GM12878 (cell line): ENCODE measurements around the gene PLEKHG2. TPM values are rescaled to one million over a fixed set of nuclear protein-coding genes. Genes with fewer than 3 reads are reported as not detected.

Source experiments
- ATAC-seq: fragments of 200-7000 bp; cut with Tn5 transposase; 3 replicates; pipeline ENCODE4 v1.9.1; 2020; ENCODE audit warnings: mild to moderate bottlenecking, moderate library complexity
- BruUV-seq: library from RNA; stranded (reverse); fragments of 400-500 nt; replicated peaks from 2 replicates; lab custom pipeline; 2021; lab: Mats Ljungman, UMichigan
- CTCF ChIA-PET: fragments of 300-600 bp; sonication (Branson Sonifier 250); formaldehyde crosslinking; extraction: SDS; loops from one replicate; lab custom pipeline; 2021; ENCODE audit warnings: inconsistent platforms; lab: Yijun Ruan, JAX
- POLR2A ChIA-PET: fragments of 350-600 bp; formaldehyde crosslinking; extraction: SDS; loops from one replicate; lab custom pipeline; 2021; ENCODE audit warnings: inconsistent platforms; lab: Charles Lee
- RAD21 ChIA-PET: fragments of 300-600 bp; sonication (Branson Sonifier 250); formaldehyde crosslinking; loops from one replicate; lab custom pipeline; 2023; ENCODE audit warnings: antibody characterized with exemption; ENCODE audit not compliant: unreplicated experiment; lab: Charles Lee
- SMC1A ChIA-PET: fragments of 300-600 bp; sonication (Branson Sonifier 250); formaldehyde crosslinking; loops from one replicate; lab custom pipeline; 2023; ENCODE audit not compliant: unreplicated experiment, uncharacterized antibody; lab: Charles Lee
- DNase-seq: peaks from one replicate; pipeline ENCODE4 v3.0.0-alpha.2; 2011; ENCODE audit warnings: low read depth, low spot score
- FAIRE-seq: peaks from 3 replicates; lab custom pipeline; 2011; peaks lifted over from hg19 to GRCh38; lab: Jason Lieb, UNC
- H2AFZ ChIP-seq: 2 replicates; pipeline ENCODE4 v1.6.0; 2011; ENCODE audit warnings: low read depth, low read length, control low read depth; ENCODE audit not compliant: control insufficient read depth
- H3K27ac ChIP-seq: 2 replicates; pipeline ENCODE4 v1.5.1; 2011; ENCODE audit warnings: control low read depth; ENCODE audit not compliant: control insufficient read depth, insufficient read depth
- H3K27me3 ChIP-seq, 2 experiments: replicated peaks in 1 of 2; 2 replicates each; pipeline versions ENCODE4 v1.6.0 to v1.6.1; 2011; ENCODE audit warnings: low read length in 1 of 2; ENCODE audit not compliant: control insufficient read depth in 2 of 2, insufficient read depth in 2 of 2
- H3K36me3 ChIP-seq, 2 experiments: 2 replicates each; pipeline ENCODE4 v1.5.1; 2011; ENCODE audit warnings: low read length in 1 of 2; ENCODE audit not compliant: control insufficient read depth in 2 of 2, insufficient read depth in 2 of 2
- H3K4me1 ChIP-seq: 2 replicates; pipeline ENCODE4 v1.6.1; 2011; ENCODE audit warnings: mild to moderate bottlenecking, low read length, moderate library complexity, mixed read lengths; ENCODE audit not compliant: control insufficient read depth, insufficient read depth
- H3K4me2 ChIP-seq: 2 replicates; pipeline ENCODE4 v1.6.0; 2011; ENCODE audit warnings: control low read depth; ENCODE audit not compliant: control insufficient read depth, insufficient read depth
- H3K4me3 ChIP-seq: fragments of 200-600 bp; sonication (generic); 2 replicates; pipeline ENCODE4 v1.5.1; 2016
- H3K79me2 ChIP-seq: 2 replicates; pipeline ENCODE4 v1.6.0; 2011; ENCODE audit warnings: low read length; ENCODE audit not compliant: control insufficient read depth, insufficient read depth
- H3K9ac ChIP-seq: 2 replicates; pipeline ENCODE4 v1.8.0; 2011; ENCODE audit warnings: low read length, control low read depth, mixed read lengths; ENCODE audit not compliant: control insufficient read depth, insufficient read depth
- H3K9me3 ChIP-seq: replicated peaks from 3 replicates; pipeline ENCODE4 v1.5.1; 2011; ENCODE audit warnings: mild to moderate bottlenecking, low read length; ENCODE audit not compliant: control insufficient read depth, insufficient read depth
- H4K20me1 ChIP-seq: 2 replicates; pipeline ENCODE4 v1.6.0; 2011; ENCODE audit not compliant: control insufficient read depth, insufficient read depth
- EZH2 ChIP-seq: IDR thresholded peaks from 2 replicates; pipeline ENCODE4 v1.6.1; 2012; ENCODE audit warnings: low read depth, mild to moderate bottlenecking, control low read depth, inconsistent platforms, low read length, borderline replicate concordance; ENCODE audit not compliant: control insufficient read depth
- GATAD2B ChIP-seq: fragments of 450-650 bp; conservative IDR thresholded peaks from 2 replicates; pipeline ENCODE4 v1.6.1; 2017; ENCODE audit warnings: low read depth, mild to moderate bottlenecking, moderate library complexity
- MYC ChIP-seq: IDR thresholded peaks from 2 replicates; pipeline ENCODE4 v1.6.1; 2011; ENCODE audit warnings: mild to moderate bottlenecking, low read length, moderate library complexity, inconsistent platforms; ENCODE audit not compliant: insufficient read depth, insufficient replicate concordance, insufficient read length, severe bottlenecking
- NR2C1 ChIP-seq: fragments of 450-650 bp; IDR thresholded peaks from 2 replicates; pipeline ENCODE4 v1.6.1; 2017; ENCODE audit warnings: antibody characterized with exemption, mild to moderate bottlenecking, moderate library complexity
- POLR2AphosphoS5 ChIP-seq: IDR thresholded peaks from 2 replicates; pipeline ENCODE4 v1.6.1; 2011; ENCODE audit warnings: mild to moderate bottlenecking, low read length, inconsistent platforms
- RBBP5 ChIP-seq: fragments of 200-600 bp; sonication (generic); conservative IDR thresholded peaks from 2 replicates; pipeline ENCODE4 v1.6.1; 2016
- SPI1 ChIP-seq: IDR thresholded peaks from 2 replicates; pipeline ENCODE4 v1.6.1; 2011; ENCODE audit warnings: low read depth, mild to moderate bottlenecking, low read length, moderate library complexity, borderline replicate concordance; ENCODE audit not compliant: insufficient read depth
- SREBF1 ChIP-seq: IDR thresholded peaks from 2 replicates; pipeline ENCODE4 v1.6.1; 2012; ENCODE audit warnings: mild to moderate bottlenecking, low read length
- ZBTB40 ChIP-seq: fragments of 450-650 bp; IDR thresholded peaks from 2 replicates; pipeline ENCODE4 v1.6.1; 2016; ENCODE audit warnings: mild to moderate bottlenecking, moderate library complexity, borderline replicate concordance
- WGBS: methylation state at CpG from one replicate; pipeline ENCODE4 v1.1.6; 2016; ENCODE audit warnings: low lambda C conversion rate; ENCODE audit not compliant: insufficient replicate concordance, insufficient coverage; ENCODE audit errors: missing lambda C conversion rate; 5-methylcytosine and 5-hydroxymethylcytosine counted together
- in situ Hi-C: fragments of 300-500 bp; cut with MboI; formaldehyde crosslinking; loops from 9 replicates; pipeline ENCODE4 v1.14.3; 2018; ENCODE audit warnings: mixed read lengths
- intact Hi-C: fragments of 100-400 bp; cut with micrococcal nuclease; formaldehyde crosslinking; loops from one replicate; pipeline ENCODE4 v1.14.2; 2022; ENCODE audit not compliant: unreplicated experiment
- polyA plus RNA-seq, 11 experiments: library from polyadenylated mRNA; depleted of rRNA in 4 of 11; unstranded in 6 of 11; stranded (reverse) in 5 of 11; fragments of >200 nt; fragmentation: Nextera tagmentation in 4 of 11; fragmentation: Illumina TruSeq in 1 of 11; extraction: Ambion mirVana in 4 of 11; extraction: Trizol in 1 of 11; gene quantifications; 1 replicate in 1 of 11; 2 replicates in 10 of 11; pipeline versions ENCODE4 v1.2.1 to v1.2.3, GENCODE V29; 2011 to 2016; ENCODE audit warnings: inconsistent platforms in 2 of 11, missing spikeins in 2 of 11, low read depth in 1 of 11
- total RNA-seq, 4 experiments: library from RNA; depleted of rRNA in 3 of 4; stranded (reverse); fragments of >200 nt in 3 of 4; fragmentation: Illumina TruSeq in 1 of 4; extraction: Trizol in 1 of 4; gene quantifications; 2 replicates each; pipeline versions ENCODE4 v1.2.1 to v1.2.3, GENCODE V29; 2013 to 2021

The PLEKHG2 gene
- total and polyA plus RNA-seq, 10 of the 15 experiments (the other 5 are each of a cell fraction or from before 2014, with no cell fraction given), result 3.0 to 62.5 (median 17.2) TPM

DNA sequence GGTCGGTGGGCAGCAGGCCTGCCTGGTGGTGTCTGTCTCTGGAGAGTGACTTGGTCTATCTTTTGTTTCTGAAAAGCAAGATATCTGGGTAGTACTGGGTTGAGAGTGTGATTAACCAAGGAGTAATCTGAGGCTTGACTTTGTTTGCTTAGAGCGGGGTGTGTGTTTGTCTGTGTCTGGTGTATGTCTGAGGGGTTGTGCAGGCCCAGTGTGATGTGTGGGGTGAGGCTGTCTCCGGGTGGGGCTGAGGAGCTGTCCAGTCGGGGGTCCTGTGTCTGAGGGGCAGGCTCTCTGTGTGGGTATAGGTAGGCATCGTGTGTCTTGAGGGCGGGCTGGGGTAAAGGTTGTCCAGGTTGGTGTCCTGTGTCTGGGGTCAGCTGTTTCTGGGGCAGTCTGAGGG, 57.1 kb downstream of the PLEKHG2 start:
- Histone ChIP-seq H4K20me1 (no peaks in the 10 kb centered on the region), H3K4me1 (no peaks in the 10 kb centered on the region), H3K27me3 (no peaks in the 10 kb centered on the region), H3K9ac (no peak overlapping the region), H2AFZ (no peak overlapping the region), H3K9me3 (no peaks in the 10 kb centered on the region), H3K27ac (no peak overlapping the region), H3K36me3 (peaks cover 43 to 75% of the 10 kb centered on the region in 2 experiments)
- in situ Hi-C loops, result no loop called here
- CTCF ChIA-PET, result interaction anchor here (0.6 kb wide), 1 partner anchor 24 kb away, joined by 4 read pairs; the partner anchor contains the start of gene SUPT5H
- WGBS, result 97% methylated on average over 6 of the region's 6 CpGs
- no peak for FAIRE-seq
- BruUV-seq, result no TSS peak
- TF ChIP-seq POLR2AphosphoS5 (0 out of 2 replicates have a peak, but pooled peaks have one; percentile 17), SPI1 (no peak)
- TF ChIP-seq, all 136 proteins: peak for 1
- ATAC-seq, result no peak
- no peak overlapping the region for H3K4me3 ChIP-seq
- H3K4me2 ChIP-seq, result no peak overlapping the region
- POLR2A ChIA-PET, result interaction anchor here (1.1 kb wide), 1 partner anchor 28 kb away, joined by 4 read pairs; no protein-coding TSS in a partner anchor
- SMC1A ChIA-PET, result no interaction called here
- RAD21 ChIA-PET, result no interaction called here
- intact Hi-C loops, result no loop called here
- no peak for DNase-seq
- H3K79me2 ChIP-seq, result no peaks in the 10 kb centered on the region

GRCh38 chr19:39470724-39471339, 58.4 kb downstream of the PLEKHG2 start:
- POLR2A ChIA-PET, result no interaction called here
- H4K20me1 ChIP-seq, result no peaks in the 10 kb centered on the region
- CTCF ChIA-PET, result interaction anchor here (1.1 kb wide), 1 partner anchor 65 kb away, joined by 3 read pairs; no protein-coding TSS in a partner anchor
- H3K79me2 ChIP-seq, result no peaks in the 10 kb centered on the region
- ATAC-seq (no peak), DNase-seq (no peak), FAIRE-seq (no peak)
- H3K36me3 ChIP-seq, result peaks cover 48 to 74% of the 10 kb centered on the region in 2 experiments
- no peak overlapping the region for H3K27ac ChIP-seq
- no peaks in the 10 kb centered on the region for H3K9me3 ChIP-seq
- RAD21 ChIA-PET, result no interaction called here
- H3K4me2 ChIP-seq, result no peak overlapping the region
- intact Hi-C loops (no loop called here), in situ Hi-C loops (no loop called here)
- WGBS, result 83% methylated on average over 7 of the region's 7 CpGs
- no peak overlapping the region for H2AFZ ChIP-seq
- H3K4me1 ChIP-seq, result no peaks in the 10 kb centered on the region
- no peak overlapping the region for H3K9ac ChIP-seq
- no peak overlapping the region for H3K4me3 ChIP-seq
- SMC1A ChIA-PET, result no interaction called here
- no peaks in the 10 kb centered on the region for H3K27me3 ChIP-seq
- BruUV-seq, result no TSS peak
- TF ChIP-seq GATAD2B (no peak), EZH2 (no peak), NR2C1 (no peak), ZBTB40 (no peak), SREBF1 (no peak), MYC (no peak), RBBP5 (no peak)
